Stimulated activated effector memory CD8-positive, alpha-beta T cell treated with anti-CD3 and anti-CD28 coated beads, Interleukin-12 subunit alpha, Interleukin-12 subunit beta, amount 100 ng/mL, for 72 hours (primary cell): Measurements from ENCODE around the gene IL2RA.
"Not testable (repeated sequence)": the region's sequence is repeated elsewhere in the genome, so short reads cannot be mapped to it uniquely, and the experiment has no call there.

Experiments
- ATAC-seq: fragments of 150-1000 bp; cut with Tn5 transposase; 2 replicates; pipeline ENCODE4 v1.10.0; 2021
- DNase-seq, 2 donors: peaks; one replicate each; pipeline ENCODE4 v3.0.0; 2021 to 2022; ENCODE audit warnings: low spot score in 2 of 2
- H3K27ac Mint-ChIP-seq: one replicate; pipeline ENCODE4 v1.8.0; 2022; ENCODE audit warnings: mild to moderate bottlenecking, mixed read lengths
- H3K36me3 Mint-ChIP-seq: one replicate; pipeline ENCODE4 v1.8.0; 2022; ENCODE audit warnings: mild to moderate bottlenecking, mixed read lengths
- H3K4me1 Mint-ChIP-seq: one replicate; pipeline ENCODE4 v1.8.0; 2022; ENCODE audit warnings: mixed read lengths
- H3K4me3 Mint-ChIP-seq: one replicate; pipeline ENCODE4 v1.8.0; 2022; ENCODE audit warnings: mild to moderate bottlenecking, mixed read lengths
- H3K9me3 Mint-ChIP-seq: one replicate; pipeline ENCODE4 v1.8.0; 2022; ENCODE audit warnings: mixed read lengths

IL2RA gene

GRCh38 chr10:5963591-5963990 is 98.6 kb downstream of the IL2RA start:
- peaks cover 8% of the 10 kb centered on the region for H3K4me1 Mint-ChIP-seq
- H3K36me3 Mint-ChIP-seq: peaks cover 47% of the 10 kb centered on the region
- no peak overlapping the region for H3K4me3 Mint-ChIP-seq
- no peak overlapping the region for H3K27ac Mint-ChIP-seq
- DNase-seq (no peak), ATAC-seq (no peak)
- H3K9me3 Mint-ChIP-seq: no peaks in the 10 kb centered on the region

GRCh38 chr10:5963071-5963470 is 99.1 kb downstream of the IL2RA start:
- Mint-ChIP-seq H3K4me3 (no peak overlapping the region), H3K4me1 (peaks cover 3% of the 10 kb centered on the region), H3K36me3 (peaks cover 52% of the 10 kb centered on the region), H3K27ac (no peak overlapping the region), H3K9me3 (no peaks in the 10 kb centered on the region)
- ATAC-seq (no peak), DNase-seq (no peak)

GRCh38 chr10:5962358-5962940 is 99.7 kb downstream of the IL2RA start:
- H3K36me3 Mint-ChIP-seq: peaks cover 58% of the 10 kb centered on the region
- DNase-seq, ATAC-seq, H3K27ac Mint-ChIP-seq, H3K4me3 Mint-ChIP-seq, H3K9me3 Mint-ChIP-seq, H3K4me1 Mint-ChIP-seq: not testable (repeated sequence)

- H3K4me3 Mint-ChIP-seq: no peak overlapping the region
- no peak for ATAC-seq
- no peaks in the 10 kb centered on the region for H3K4me1 Mint-ChIP-seq
- H3K27ac Mint-ChIP-seq: no peak overlapping the region
- no peaks in the 10 kb centered on the region for H3K9me3 Mint-ChIP-seq
- peaks cover 67% of the 10 kb centered on the region for H3K36me3 Mint-ChIP-seq
- no peak for DNase-seq
Measured at GRCh38 chr10:5961405-5962100, 100.6 kb downstream of the IL2RA start.

- not testable (repeated sequence) for H3K9me3 Mint-ChIP-seq, H3K4me3 Mint-ChIP-seq, H3K4me1 Mint-ChIP-seq, H3K27ac Mint-ChIP-seq, DNase-seq, ATAC-seq
- H3K36me3 Mint-ChIP-seq: peaks cover 73% of the 10 kb centered on the region
Measured at GRCh38 chr10:5960973-5961275, 101.2 kb downstream of the IL2RA start.
